Measurements from ENCODE around the gene KCNH2.

The KCNH2 gene

DNA sequence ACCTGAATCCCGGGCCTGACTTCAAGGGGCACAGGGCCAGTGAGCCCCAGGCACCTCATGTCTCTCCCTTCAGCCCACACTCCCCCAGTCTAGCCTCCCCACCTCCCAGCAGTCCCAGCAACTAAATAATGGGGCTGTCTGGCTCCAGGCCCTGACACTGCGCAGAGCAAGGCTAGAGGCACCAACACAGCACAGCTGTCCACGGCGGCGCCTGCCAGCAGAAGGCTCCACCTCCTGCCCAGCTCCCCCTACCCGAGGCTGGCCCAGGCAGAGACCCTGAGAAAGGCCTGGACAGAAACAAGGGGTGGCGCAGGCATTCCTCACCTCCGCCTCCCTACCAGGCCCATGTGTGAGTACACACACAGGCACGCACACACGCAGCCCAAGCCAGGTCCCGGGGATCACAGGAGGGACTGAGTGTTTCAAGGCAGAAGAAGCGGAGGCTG is 6.1 kb downstream of the KCNH2 start:
- DNase-seq, result no peak

DNA sequence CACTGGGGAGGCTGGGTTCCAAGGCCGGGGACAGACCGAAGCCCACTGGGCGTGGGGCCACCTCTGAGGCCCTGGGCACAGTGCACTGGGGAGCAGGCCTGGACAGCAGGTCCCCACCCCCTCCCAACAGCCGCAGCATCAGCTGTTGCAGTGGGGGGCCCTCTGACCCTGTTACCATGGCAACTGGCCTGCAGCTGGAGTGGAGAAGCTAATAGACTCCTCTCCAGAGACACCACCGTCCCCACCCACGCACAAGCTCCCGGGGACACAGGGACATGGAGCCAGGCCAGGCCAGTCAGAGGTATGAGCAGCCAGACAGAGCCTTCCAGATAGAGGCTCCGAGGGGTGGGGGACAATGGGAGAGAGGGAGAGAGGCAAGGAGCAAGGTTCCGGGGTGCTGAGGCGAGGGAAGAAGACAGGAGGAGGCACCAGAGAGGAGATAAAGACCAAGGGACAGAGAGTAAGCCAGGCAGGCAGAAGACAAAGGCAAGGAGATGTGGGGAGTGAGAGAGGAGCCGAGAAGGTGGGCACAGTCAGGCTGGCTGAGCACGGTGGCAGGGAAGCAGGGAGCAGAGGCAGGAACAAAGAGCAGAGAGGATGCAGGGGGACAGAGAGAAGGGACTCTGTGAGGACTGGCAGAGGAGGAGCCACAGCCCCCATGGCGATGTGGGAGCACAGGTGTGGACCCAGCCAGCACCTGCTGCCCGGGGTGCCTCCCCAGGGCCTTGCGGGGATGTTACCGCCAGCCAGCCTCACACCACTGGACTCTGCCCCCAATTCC is 6.7 kb downstream of the KCNH2 start:
- no peak for DNase-seq

DNA sequence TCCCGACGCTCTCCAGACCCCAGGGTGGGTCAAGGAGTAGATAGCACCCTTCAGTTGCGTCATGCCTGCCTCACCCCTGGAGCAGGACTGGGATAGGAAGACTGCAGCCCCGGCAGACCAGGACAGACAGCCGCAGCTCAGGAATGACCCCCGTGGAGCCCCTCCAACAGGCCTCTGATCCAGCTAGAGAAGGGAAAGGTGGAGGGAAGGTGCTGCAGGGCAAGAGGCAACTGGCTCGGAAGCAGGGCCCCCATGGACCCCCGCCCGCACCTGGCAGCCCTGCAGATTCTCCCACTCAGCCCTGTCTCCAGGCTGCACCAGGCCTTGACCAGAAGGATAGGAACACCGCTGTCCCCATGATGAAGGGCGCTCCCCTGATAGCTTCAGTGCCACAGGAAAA is 7.7 kb downstream of the KCNH2 start:
- DNase-seq, result no peak

DNA sequence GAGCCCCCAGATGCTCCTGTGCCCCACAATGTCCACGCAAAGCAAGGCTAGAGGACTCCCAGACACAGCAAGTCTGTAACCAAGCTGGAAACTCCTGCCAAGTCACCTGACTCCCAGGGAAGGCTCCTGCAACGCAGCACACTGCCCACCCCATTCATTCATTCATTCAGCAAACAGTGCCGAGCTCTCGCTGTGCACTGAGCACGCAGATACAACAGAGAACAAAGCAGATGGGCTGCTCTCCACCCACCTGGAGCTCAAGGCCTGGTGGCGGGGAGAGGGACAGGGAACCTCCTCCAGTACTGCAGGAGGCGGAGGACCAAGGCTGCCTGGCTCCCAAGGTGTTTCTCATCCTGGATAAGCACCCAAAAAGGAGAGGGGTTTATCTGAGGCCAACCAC is 8.6 kb downstream of the KCNH2 start:
- DNase-seq, result no peak

DNA sequence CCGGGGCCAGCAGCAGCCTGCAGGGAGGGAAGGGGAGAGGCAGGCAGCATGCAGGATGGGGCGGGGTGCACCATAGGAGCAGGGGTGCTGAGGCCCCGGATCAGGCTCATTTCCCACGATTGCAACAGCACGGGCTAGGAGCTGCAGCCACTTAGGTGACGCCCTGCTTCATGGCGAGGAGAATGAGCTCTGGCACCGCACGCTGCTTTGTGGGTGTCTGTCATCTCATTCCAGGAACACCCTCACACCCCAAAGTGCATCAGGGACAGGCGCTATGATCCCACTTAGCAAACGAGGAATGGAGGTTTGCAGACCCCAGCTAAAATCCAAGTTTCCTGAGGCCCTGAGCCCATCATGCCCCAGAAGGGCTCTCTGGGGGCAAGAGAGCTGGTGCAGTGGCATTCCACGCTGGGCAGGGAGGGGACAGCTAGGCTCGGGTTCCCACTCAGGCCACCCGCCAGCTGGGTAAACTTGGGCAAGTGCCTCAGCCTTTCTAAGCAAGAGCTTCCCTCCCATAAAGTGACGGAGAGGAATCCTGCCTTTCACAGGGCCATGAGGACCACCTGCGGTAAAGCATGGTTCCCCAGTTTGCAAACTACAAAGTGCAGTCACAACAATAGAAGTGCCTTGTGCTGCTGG is 9.3 kb downstream of the KCNH2 start:
- DNase-seq, result no peak

DNA sequence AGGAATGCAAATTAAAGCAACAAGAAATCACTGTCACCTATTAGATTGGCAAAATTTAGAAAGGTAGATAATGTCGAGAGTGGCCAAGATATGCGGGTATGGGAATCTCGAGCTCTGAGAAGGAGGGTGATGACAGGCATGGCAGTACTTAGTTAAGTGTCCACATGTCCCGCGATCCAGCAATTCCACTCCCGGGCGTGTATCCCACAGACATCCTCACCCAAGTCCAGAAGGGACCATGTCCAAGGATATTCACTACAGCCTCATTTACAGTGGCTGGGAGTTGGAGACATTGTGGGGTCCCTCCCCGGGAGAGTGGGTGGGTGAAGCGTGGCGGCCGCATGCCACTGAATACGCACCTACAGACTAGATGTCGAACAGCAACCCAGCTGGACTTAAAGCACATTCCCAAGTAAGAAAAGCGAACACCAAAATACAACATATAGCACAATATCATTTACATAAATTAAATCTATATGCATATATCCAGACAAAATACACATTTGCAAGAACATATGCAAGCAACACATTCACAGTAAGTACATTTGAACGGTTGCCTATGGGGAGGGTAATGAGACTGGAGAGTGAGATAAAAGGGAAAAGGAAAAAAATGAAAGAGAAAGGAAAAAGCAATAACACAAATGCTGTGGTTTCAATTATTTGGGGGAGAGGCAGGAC is 9.9 kb downstream of the KCNH2 start:
- no peak for DNase-seq

DNA sequence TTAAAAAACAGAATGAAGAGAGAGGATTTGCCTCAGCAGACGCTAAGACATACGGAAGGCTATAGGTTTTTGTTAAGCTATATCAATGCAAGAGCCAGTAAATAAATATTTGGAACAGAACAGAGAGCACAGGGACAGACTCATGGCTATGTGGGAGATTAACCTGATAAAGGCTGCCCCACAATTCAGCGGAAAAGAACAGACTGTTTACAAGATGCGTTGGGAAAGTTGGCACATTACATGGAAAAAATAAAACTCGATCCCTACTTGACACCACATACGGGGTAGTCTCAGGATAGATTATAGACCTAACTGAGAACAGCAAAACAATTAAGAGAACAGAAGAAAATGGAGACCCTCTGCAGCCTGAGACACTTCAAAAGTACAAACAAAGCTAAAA is 10.8 kb downstream of the KCNH2 start:
- no peak for DNase-seq

DNA sequence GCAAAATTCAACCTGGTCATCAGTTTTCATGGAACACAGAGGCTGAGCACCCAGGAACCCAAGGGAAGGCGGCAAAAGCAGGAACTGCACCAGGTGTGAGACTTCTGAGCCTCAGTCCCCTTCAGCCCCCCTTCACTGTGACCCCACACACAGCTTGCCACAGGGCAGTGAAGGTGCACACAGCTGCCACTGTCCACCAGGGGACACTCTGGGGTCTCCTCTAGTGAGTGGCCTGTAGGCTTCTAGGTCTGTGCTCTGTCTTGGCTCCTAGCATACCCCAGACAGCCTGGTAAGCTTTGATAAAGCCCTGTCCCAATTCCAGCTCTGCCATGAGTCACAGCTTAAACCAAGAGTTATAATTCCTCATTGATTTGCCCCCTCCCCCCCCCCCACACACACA is 12.1 kb downstream of the KCNH2 start:
- DNase-seq, result no peak

DNA sequence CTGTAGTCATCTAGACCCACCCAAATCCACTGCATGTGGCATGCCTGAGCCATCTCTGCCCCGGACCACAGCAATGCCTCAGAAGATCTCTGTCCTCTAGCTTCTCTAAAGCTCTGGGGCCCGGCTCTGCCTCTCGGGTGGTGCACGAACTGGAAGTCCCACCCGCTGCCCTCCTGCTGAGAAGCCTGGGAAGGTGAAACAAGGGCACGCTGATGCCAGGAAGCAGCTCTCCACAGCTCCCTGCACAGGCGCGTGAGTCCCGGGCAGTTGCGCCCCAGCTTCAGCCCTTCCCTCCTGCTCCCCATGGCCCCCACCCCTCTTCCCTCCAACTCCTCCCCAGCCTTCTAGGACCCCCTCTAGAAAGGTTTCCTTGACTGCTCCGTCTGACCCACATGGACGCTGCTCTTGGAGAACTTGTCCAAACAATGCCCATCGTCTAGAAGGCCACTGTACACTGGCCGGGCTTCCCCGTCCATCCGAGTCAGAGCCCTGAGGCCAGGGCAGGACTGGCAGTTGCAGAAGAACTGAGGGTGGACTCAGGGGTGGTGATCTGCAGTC is 12.8 kb downstream of the KCNH2 start:
- no peak for DNase-seq

DNA sequence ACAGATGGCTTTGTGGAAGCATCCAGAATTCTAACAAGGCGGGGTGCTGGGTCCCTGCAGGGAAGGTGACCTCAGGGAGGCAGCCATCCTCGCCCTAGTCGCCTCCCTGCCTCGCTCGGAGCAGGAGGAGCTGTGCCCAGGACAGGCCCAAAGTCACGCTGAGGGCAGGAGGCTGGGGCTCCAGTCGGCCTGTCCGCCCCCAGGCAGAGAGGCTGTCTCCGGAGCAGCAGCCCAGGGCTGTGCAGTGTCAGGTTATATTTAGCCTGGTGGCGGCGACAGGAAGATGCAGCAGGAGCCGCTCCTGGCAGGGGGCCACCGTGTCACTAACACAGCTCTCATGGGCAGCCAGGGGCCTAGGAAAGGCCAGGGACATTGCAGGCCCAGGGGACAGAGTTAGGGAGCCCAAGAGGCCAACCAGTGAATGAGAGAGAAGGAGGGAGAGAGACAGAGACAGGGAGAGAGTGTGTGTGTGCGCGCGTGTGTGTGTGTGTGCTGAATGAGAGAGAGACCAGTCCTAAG is 13.5 kb downstream of the KCNH2 start:
- DNase-seq, result no peak

DNA sequence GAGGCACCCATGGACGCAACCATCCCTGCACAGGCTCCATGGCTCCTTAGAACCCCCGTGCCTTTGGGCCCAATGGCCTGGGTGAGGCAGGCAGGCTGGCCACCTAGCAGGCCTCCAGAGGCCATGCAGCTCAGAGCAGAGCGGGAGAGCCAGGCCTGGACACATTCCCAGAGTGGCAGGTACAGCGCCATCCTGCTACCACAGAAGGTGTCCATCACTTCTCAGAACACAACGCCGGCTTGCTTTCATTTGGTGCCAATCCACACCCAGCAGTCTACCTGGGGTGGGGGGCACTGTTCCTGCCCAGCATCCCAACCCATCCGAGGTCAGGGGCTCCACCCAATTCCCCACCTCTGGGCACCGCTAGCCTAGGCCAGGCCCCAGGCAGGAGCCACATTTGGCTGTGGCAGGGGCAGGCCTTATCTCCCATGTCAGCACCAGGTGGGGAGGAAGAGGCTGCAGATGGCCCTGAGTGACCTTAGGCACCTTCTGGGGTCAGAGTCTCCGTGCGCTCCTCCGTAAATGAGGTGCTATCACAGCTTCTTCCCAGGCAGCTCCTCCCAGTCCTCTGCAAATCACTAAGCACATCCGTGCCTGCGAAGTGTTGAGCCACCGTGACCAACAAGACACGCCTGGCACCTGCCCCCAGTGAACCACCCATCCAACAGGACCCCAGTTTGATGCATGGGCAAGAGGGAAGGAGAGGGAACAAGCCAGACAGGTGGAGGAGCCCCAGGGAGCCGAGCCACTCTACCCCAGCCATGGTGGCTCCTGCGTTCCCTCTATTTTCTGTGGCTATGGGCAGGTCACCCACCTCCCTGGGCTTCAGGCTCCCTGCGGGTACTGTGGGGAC is 14.2 kb downstream of the KCNH2 start:
- no peak for DNase-seq

DNA sequence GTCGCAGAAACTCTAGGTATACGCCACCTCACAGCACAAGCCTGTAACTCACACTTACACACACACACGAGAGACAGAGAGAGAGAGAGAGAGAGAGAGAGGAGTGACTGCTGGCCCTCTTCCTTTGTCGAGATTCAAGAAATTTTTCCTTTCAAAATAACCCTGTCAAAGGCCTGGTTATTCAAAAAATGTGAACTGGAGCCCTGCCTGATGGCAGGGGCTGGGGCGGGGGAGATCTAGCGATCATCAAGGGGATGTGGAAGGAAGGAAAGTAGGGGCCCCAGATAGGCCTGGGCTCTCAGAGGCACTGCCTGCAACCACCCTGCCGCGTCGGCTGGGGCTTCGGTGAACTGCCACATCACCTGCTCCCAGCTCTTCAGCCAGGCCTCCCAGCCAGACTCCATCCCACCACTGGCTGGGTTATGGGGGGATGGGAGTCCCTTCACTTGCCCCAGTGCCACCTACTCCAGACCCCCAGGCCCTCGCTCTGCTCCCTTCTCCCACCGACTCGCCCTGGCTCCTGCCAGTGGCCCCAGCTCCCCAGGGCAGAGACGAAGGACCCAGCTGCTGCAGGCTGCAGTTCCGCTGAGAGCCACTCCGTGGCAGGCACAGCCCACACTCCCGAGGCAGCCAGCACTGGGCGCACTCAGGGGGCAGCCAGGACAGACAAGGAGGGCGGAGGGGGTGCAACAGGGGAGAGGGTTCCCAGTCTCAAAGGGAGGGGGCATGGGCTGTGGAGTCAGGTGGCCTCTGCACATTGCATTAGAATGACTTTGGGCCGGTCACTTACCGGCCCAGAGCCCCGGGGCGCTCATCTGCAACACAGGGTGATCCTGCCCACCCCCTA is 15.3 kb downstream of the KCNH2 start:
- DNase-seq, result no peak

DNA sequence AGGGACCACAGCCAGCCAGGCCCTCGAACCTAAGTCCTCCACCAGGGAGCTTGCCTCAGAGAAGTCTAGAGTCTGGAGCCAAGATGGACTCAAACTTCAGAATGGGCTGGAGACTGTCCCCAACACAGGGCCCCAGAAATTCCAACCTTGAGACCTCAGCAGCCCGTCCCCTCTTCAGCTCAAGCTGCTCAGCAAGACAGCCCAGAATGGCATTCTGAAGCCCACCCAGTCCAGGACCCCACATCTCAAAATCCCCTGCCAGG is 15.9 kb downstream of the KCNH2 start:
- DNase-seq, result no peak

DNA sequence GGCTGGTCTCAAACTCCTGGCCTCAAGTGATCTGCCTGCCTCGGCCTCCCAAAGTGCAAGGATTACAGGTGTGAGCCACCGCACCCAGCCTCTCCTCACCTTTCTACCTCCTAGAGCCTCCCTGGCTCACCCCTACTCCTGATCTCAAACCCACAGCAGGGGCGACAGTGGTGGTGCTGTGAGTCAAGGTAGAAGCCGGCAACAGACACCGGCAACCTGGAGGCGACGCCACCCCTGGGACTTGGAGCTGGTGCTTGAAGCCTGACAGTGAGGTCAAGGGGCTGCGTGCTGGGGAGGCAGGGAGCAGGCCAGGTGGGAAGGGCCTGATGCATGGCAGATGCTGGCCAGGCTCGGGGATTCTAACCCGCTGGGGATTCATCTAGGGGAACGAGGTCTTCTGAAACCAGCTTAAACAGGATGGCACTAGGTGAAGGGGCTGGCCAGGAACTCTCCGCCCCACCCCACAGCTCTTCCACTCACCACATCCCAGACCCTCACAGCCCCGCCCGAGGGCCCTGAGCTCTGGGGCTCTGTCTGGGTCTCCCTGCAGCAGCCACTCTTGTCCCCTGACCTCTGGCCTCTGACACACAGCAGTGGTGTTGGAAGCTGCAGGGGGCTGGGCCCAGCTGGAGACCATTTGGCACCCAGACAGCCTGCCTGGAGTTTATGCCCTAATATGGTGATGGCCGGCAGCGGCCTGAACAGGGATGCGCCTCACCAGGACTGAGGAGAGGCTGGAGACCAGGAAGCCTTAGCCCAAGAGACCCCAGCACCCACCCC is 16.4 kb downstream of the KCNH2 start:
- DNase-seq, result no peak

DNA sequence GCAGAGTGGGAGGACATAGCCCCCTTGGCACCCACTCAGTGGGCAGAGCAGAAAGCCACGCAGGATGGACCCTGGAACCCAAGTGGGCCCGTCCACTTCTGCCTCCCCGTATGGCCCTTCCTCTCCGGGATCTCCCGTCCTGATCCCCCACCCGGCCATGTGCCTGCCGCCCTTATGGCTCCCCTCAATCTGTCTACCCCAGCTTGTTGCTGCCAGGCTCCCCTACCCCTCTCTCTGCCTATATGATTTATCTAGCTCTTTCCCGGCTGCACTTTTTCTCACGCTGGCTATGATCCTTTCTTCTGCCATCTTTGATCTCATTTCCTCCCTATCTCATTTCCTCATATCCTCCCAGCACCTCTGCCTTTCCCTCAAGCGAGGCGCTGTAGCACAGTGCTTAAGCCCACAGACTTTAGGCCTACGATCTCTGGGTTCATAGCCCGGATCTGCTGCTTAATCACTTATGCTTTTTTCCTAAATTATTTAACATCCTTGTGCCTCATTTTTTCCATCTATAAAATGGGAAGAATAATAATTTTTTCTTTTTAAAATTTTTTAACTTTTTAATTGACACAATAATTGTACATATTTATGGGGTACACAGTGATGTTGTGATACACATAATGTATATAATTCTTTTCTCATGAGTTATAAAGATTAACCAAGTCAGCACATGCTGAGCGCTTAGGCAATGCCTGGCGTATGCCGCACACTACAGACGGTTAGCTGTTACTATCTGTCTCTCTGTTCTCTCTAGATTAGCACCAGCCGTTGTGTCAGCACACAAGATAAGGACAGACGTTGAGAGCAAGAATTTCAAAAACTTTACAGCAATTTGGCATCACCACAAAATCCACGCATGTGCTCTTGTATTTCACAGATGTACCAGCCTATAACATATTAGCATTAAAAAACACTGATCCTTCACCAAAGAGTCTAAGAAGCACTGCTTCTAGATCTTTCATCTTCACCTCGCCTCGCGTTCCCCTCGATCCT is 18.1 kb downstream of the KCNH2 start:
- DNase-seq, result no peak

DNA sequence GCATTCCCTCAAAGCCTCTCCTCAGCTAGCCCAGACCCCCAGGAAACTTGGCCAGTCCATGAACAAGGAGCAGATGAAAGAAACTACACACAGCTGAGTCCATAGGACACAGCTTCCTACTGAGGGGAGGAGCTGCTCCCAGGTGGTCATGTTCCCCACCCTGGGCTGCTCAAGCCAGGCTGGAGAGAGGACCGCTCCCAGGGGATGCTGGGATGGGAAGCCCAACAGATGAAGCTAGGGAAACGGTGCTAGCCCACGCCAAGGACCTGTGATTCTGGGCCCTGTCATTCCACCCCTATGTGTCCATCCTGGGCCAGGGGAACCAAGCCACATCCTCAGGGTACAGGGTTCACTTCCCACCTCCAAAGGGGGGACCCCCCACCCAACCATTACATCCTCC is 19.0 kb downstream of the KCNH2 start:
- DNase-seq, result no peak

DNA sequence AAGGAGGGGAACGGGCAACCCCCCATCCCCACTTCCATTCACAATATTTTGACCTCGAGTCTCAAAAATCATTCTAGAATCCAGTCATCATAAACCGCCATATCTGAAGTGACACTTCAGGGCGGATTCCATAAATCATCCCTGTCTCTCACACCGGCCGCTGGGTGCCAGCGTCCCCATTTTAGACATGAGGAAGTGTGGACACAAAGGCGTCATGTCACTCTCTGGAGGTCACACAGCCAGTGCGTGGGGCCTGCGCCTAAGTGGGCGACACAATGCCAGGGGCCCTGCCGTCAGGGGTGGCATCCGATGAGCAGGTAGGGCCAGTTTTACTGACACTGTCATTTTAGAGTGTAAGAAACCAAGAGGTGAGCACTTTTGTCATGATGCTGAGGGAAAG is 19.5 kb downstream of the KCNH2 start:
- DNase-seq, result no peak

DNA sequence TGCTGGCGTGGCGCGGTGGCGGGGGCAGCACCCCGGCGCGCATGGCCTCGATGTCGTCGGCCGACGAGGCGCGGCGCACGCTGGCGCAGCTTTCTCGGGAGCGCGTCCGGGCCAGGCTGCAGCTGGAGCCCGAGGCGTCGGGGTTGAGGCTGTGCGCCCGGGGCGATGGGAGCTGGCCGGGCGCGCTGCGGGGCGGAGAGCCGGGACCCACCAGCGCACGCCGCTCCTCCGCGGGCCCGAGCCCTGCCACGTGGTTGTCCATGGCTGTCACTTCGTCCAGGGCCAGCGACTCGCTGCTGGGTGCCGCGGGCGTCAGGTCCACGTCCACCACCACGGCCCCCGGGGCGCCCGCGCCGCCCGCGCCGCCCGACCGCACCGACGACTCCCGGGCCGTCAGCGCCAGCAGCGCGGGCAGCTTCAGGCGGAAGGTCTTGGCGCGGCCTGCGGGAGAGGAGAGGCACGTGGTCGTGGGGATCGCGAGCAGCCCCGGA is 20.0 kb downstream of the KCNH2 start:
- no peak for DNase-seq
